GM03348 (cell line): Measurements from ENCODE around the gene MPC1L.
"Not testable (repeated sequence)": the region's sequence is repeated elsewhere in the genome, so short reads cannot be mapped to it uniquely, and the experiment has no call there.

ENCODE experiments used
- DNase-seq: peaks from one replicate; pipeline ENCODE4 v3.0.0; 2012; ENCODE audit warnings: low spot score

Gene MPC1L

GRCh38 chrX:40623139-40623536 lies at the start of gene MPC1L:
Gene MPC1L, plus strand, starts transcription at chrX:40623428. Its CDS starts 138 bp downstream, at chrX:40623566.
- no peak for DNase-seq

- DNase-seq, result no peak
Observed at GRCh38 chrX:40573763-40574162, 49.5 kb upstream of the MPC1L start.

GRCh38 chrX:40575411-40575810 lies 47.8 kb upstream of the MPC1L start:
- DNase-seq, result peak; percentile 5

- DNase-seq, result no peak
Observed at GRCh38 chrX:40576291-40576690, 46.9 kb upstream of the MPC1L start.

- DNase-seq, result no peak
Observed at GRCh38 chrX:40578039-40578695, 45.1 kb upstream of the MPC1L start.

- DNase-seq, result no peak
Observed at GRCh38 chrX:40579141-40579540, 44.1 kb upstream of the MPC1L start.

GRCh38 chrX:40579900-40580536 lies 43.2 kb upstream of the MPC1L start:
- no peak for DNase-seq

- DNase-seq, result peak; percentile 95
Observed at GRCh38 chrX:40580537-40581335, 42.5 kb upstream of the MPC1L start, which contains the start of gene ATP6AP2. Gene ATP6AP2, plus strand, starts transcription at chrX:40580970. Its CDS starts 96 bp downstream, at chrX:40581066.

- peak; percentile 14 for DNase-seq
Observed at GRCh38 chrX:40581336-40581920, 41.8 kb upstream of the MPC1L start.

GRCh38 chrX:40582178-40582577 lies 41.0 kb upstream of the MPC1L start:
- not testable (repeated sequence) for DNase-seq

GRCh38 chrX:40582811-40583210 lies 40.4 kb upstream of the MPC1L start:
- no peak for DNase-seq

- not testable (repeated sequence) for DNase-seq
Observed at GRCh38 chrX:40587623-40588022, 35.6 kb upstream of the MPC1L start.

- DNase-seq, result not testable (repeated sequence)
Observed at GRCh38 chrX:40589616-40590321, 33.5 kb upstream of the MPC1L start.

- no peak for DNase-seq
Observed at GRCh38 chrX:40603446-40603845, 19.8 kb upstream of the MPC1L start.

GRCh38 chrX:40607381-40607780 lies 15.8 kb upstream of the MPC1L start:
- DNase-seq, result no peak

GRCh38 chrX:40612511-40612910 lies 10.7 kb upstream of the MPC1L start:
- DNase-seq, result no peak

GRCh38 chrX:40615976-40616375 lies 7.3 kb upstream of the MPC1L start:
- DNase-seq, result no peak

GRCh38 chrX:40617566-40617965 lies 5.7 kb upstream of the MPC1L start:
- no peak for DNase-seq

GRCh38 chrX:40622479-40623138 lies 619 bp upstream of the MPC1L start:
- DNase-seq, result no peak

- no peak for DNase-seq
Observed at GRCh38 chrX:40623665-40624064, 437 bp downstream of the MPC1L start.

- no peak for DNase-seq
Observed at GRCh38 chrX:40625294-40625693, 2.1 kb downstream of the MPC1L start.
